Stimulated activated CD8-positive, alpha-beta memory T cell treated with anti-CD3 and anti-CD28 coated beads, Interleukin-12 subunit alpha, Interleukin-12 subunit beta, amount 100 ng/mL, for 4 hours (primary cell): ENCODE measurements around the gene RXFP3.
"Not testable (repeated sequence)": the region's sequence is repeated elsewhere in the genome, so short reads cannot be mapped to it uniquely, and the experiment has no call there.

Experiments
- DNase-seq: peaks from one replicate; pipeline ENCODE4 v3.0.0-alpha.2; 2020; ENCODE audit warnings: low read depth

RXFP3 gene, protein sequence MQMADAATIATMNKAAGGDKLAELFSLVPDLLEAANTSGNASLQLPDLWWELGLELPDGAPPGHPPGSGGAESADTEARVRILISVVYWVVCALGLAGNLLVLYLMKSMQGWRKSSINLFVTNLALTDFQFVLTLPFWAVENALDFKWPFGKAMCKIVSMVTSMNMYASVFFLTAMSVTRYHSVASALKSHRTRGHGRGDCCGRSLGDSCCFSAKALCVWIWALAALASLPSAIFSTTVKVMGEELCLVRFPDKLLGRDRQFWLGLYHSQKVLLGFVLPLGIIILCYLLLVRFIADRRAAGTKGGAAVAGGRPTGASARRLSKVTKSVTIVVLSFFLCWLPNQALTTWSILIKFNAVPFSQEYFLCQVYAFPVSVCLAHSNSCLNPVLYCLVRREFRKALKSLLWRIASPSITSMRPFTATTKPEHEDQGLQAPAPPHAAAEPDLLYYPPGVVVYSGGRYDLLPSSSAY

DNA sequence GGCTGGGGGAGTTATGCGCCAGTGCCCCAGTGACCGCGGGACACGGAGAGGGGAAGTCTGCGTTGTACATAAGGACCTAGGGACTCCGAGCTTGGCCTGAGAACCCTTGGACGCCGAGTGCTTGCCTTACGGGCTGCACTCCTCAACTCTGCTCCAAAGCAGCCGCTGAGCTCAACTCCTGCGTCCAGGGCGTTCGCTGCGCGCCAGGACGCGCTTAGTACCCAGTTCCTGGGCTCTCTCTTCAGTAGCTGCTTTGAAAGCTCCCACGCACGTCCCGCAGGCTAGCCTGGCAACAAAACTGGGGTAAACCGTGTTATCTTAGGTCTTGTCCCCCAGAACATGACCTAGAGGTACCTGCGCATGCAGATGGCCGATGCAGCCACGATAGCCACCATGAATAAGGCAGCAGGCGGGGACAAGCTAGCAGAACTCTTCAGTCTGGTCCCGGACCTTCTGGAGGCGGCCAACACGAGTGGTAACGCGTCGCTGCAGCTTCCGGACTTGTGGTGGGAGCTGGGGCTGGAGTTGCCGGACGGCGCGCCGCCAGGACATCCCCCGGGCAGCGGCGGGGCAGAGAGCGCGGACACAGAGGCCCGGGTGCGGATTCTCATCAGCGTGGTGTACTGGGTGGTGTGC, at the start of gene RXFP3:
TSS of gene RXFP3 (plus strand) at position 6 of the 636 bp plus-strand sequence. CDS start at position 361, 355 bp downstream.
- DNase-seq = no peak

DNA sequence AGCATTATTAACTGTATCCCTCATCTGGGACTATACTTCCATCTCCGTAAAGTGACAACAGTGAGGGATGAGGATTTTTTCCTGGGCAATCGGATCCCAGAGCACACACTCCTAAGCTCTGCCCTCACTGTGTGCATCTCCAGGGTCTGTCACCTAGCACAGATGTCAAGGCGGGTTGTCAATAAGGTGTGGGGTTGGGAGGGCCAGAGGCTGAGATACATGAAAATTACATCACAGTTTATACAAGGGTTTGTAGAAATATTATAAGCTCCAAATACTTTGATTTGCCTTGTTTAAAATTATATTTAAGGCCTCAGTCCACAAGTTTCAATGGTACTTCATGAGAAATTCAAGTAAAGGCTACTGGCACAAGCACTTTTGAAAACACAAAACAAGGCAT, 48.9 kb upstream of the RXFP3 start:
- DNase-seq = no peak

DNA sequence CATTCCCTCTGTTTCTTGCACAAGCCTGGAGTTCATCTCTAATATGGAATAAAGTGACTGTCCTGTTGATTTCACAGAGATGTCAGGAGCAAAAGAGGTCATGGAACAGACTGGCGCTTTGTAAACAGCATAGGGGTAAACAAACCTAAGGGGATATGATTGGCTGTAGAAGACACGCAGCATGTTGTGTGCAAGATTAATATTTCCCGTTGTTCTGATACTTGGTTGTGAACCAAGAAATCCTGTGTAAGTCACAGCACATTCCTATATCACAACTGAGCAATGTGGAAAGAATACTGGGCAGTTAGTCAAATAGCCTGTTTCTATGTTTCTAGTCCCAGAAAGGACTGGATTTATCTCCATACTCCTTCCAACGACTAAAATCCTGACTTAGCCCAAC, 47.6 kb upstream of the RXFP3 start:
- no peak for DNase-seq

DNA sequence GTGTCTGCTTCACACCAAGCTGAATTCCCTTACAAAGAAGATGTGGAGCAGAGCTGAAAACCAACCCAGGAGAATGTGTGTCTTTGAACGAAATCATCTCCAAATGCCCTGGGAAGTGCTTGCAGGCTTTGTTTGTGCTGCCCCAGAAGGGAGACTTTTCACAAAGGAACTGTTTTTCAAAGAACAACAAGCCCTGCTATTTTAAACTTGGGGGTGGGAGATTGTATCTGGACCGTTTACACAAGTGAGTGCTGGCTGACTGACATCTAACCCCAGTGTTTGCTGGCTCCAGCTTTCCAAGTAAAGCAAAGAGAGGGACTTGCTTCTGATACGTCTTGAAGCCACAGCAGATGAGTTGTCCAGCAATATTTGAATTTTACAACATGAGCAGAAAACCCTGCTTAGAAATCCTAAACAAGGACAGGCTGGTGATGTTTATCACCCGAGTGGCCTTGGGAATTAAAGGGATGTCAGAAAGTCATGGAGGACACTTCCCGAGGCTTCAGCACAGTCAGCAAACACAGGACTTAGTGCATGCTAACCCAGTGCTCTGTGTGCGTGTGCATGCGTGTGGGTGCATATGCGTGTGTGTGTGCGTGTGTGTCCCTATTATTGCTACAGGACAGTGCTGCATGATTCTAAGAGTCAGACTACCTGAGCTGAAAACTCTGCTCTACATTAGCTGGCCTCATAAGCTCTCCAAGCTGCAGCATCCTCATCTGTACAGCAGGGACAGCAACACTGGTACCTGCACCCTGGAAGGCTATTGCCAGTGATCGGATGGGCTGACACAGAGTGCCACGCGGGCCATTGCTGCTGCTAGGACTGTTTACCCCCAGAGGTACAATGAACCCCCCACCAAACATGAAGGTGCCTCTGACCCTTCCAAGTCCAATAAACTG, 45.8 kb upstream of the RXFP3 start:
- DNase-seq = no peak

DNA sequence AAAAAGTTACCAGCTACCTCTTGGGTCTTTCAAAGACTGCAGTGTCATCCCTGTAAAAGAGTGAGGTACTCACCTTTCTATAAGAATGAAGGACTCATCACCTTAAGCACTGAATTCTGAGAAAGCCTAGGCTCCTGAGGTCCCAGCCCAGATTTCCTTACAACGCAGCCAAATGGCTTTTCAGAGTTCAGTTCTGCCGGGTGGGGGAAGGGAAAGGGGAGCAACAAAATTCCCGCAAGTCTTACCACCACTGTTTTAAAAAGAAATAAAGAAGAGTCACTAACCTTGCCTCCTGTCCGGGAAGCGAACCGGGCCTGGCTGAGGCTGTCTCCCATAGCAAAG, 44.8 kb upstream of the RXFP3 start:
- no peak for DNase-seq

DNA sequence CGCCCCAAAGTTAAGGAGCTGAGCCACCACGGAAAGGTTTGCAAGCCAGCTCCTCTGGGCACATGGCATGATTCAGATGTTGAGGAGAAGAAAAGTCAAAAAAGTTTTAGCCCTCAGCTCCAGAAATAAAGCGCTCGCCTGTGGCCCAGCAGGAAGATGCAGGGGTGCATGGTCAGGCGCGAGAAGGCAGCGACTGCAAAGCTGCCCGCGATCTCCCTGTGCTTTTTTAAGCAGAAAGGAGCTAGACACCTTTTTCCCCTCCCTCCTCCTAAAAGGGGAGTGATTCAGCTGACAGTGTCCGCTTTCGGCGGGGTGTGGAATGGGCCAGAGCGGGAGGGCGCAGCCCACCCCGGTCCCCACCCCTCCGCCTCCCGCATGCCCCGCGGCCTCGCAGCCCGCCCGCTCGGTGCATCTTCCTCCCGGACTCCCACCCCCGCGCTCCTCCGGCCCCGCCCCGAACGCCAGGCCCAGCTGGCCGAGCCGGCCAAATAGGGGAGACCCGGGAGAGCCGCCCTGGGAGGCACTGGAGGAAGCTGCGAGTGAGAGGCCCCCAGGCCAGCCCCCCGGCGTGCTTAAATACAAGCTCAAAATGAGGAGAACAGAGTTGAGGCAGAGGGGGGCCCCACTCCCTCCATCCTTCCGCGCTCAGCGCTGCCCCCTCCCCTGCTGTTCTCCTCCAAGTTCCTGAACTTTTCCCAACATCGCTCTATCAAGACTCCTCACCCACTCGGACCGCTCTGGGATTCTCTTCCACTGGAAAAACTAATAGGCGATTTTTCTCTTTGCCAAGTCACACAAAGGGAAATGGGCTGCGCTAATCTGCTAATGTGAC, 44.2 kb upstream of the RXFP3 start, which contains the start of gene ADAMTS12:
TSS of gene ADAMTS12 (minus strand) at position 203 of the 832 bp plus-strand sequence. CDS start at position 69, 134 bp downstream.
- no peak for DNase-seq

DNA sequence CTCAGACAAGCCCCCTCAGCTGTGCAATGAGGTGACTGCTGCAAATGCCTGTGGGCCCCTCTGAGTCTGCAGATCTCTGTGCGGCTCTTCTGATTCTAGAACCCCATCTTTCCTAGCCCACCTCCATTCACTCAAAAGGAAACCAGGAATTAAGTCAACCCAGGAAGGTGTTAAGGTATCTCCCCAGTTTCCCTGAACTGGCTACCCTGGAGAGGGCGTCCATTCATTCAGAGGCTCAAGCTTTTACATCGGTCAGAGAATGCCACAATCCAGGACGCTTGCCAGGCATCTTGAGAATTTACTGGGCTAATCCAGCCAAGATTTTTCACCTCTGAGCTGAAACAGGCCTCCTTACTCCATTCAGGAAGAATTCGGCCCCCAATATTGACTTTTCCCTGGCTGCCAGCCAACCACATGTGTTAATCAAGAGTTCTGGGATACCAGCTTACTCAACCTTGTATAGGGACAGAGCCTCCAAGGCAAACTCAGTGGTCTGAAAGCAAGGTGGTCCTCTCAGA, 43.5 kb upstream of the RXFP3 start:
- DNase-seq = no peak

DNA sequence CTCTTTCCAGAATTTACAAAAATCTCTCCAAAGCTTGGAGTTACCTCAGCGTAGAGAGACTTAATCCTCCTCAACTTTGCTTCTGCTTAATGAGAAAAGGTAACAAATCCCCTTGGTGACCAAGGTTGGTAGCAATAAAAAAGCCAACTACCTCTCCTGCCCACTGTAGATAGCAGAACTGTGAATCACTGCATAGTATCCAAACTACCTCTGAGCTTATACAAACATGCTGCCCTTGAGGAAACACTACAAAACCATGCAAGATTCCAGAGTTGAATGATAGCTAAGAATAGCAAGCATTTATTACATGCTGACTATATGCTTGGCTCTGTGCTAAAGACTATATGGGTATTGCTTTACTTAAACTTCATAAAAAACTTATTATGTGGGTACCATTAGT, 41.6 kb upstream of the RXFP3 start:
- no peak for DNase-seq

DNA sequence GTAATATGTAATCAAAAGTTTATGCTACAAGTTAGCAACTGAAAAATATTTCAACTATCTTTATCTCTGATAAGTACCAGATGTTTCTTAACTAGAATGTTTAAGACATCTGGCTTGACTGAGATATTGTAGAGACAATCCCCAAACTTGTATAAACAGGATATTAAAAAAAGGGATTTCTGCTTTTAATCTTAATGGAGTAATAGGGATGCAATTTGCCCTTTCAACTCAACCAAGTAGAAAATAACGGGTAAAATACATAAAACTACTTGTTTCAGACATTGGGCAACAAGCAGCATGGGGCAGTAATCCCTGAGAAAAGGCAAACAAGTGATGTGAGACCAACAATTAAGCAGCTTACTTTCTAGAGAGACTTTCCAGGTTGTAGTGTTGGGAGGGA, 35.0 kb upstream of the RXFP3 start:
- DNase-seq = no peak

DNA sequence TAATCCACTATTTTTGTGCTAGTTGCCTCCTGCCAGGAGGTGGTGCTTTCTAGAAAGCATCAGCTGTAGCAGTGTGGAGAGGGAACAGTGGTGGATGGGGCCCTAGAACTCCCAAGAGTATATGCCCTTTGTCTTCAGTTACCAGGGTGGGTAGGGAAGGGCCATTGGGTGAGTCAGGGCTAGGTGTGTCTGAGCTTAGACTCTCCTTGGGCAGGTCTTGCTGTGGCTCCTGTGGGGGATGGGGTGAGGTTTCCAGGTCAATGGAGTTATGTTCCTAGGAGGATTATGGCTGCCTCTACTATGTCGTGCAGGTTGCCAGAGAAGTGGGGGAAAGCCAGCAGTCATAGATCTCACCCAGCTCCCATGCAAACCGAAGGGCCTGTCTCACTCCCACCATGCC, 33.1 kb upstream of the RXFP3 start:
- no peak for DNase-seq

DNA sequence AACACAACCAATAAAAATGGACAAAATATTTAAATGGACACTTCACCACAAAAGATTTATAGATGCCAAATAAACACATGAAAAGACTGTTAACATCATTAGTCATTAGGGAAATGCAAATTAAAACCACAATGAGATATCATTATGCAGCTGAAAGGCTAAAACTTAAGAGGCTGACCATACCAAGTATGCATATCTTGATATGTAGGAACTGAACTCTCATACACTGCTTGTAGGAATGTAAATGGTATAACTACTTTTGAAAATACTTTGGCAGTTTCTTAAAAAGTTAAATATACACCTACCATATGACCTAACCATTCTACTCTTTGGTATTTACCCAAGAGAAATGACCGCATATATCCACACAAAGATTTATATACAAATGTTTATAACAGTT, 30.8 kb upstream of the RXFP3 start:
- no peak for DNase-seq

DNA sequence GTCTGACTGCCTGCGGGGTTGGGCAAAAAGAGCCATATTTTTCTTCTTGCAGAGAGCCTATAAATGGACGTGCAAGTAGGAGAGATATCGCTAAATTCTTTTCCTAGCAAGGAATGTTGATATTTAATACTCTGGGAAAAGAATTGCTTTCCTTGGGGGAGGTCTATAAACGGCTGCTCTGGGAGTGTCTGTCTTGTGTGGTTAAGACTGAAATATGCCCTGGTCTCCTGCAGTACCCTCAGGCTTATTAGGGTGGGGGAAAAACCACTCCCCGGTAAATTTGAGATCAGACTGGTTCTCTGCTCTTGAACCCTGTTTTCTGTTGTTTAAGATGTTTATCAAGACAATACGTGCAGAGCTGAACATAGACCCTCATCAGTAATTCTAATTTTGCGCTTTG, 29.9 kb upstream of the RXFP3 start:
- DNase-seq = not testable (repeated sequence)

DNA sequence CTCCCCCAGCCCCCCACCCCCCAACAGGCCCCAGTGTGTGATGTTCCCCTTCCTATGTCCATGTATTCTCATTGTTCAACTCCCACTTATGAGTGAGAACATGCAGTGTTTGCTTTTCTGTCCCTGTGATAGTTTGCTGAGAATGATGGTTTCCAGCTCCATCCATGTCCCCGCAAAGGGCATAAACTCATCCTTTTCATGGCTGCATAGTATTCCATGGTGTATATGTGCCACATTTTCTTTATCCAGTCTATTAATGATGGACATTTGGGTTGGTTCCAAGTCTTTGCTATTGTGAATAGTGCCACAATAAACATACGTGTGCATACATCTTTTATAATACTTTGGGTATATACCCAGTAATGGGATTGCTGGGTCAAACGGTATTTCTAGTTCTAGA, 21.3 kb upstream of the RXFP3 start:
- not testable (repeated sequence) for DNase-seq

DNA sequence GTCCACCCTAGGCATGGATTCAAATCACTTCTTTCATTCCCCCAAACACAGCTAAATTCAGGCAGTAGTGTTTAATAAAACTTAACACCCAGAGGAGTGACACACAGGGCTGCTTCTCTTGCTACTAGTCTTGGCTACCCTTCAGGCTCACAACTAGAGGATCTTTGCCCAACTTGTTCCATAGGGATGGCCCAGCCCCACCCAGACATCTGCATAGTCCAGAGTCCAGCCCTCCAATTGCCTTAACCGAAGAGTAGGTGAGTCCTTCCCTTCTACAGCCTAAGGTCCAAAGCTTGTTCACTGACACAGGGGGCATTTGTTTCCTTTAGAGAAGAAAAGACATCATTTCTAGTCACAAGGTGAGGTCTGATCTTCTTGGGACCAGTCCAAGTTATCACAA, 15.2 kb upstream of the RXFP3 start:
- no peak for DNase-seq

DNA sequence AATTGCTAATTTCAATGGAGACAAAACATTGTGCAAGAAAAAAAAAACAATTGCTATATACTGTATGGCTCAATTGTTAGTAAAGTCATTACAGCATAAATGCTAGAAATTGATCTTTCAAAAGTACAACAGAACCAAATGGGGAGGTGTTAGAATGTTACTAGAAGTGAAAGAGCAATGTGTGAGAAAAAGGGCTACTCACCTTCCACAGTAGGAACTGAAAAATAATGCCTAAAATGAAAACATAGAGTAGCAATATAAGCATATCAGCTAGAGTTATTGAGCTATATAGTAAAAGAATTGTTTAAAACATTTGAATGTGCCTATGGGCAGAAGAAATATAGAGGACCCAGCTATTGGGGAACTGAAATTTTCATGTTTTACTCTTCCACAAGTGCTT, 10.9 kb upstream of the RXFP3 start:
- DNase-seq = no peak

DNA sequence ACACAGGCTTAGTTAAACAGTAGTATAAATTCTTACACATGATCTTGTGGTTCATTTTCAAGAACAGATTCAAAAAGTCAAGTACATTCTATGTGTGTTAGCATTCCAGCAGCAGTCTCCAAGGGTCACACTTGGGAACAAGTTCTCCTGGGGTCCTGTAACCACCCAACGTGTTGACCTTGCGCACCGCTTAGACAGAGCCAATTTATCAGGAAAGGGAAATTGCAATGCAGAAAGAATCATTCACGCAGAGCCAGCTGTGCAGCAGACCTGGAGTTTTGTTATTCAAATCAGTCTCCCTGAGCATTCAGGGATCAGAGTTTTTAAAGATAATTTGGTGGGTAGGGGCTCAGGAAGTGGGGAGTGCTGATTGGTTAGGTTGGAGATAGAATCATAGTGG, 8.5 kb upstream of the RXFP3 start:
- DNase-seq = no peak

DNA sequence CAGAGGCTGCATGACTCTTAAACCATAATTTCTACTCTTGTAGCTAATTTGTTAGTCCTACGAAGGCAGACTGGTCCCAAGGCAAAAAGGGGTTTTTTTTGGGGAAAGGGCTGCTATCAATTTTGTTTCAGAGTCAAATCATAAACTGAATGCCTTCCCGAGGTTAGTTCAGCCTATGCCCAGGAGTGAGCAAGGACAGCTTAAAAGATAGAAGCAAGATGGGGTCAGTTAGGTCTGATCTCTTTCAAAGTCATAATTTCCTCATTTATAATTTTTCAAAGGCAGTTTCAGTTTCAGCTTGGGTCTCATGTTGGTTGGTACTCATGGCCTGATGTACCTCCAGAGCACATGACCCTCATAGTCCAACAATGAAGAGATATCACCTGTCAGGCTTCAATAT, 7.9 kb upstream of the RXFP3 start:
- no peak for DNase-seq

DNA sequence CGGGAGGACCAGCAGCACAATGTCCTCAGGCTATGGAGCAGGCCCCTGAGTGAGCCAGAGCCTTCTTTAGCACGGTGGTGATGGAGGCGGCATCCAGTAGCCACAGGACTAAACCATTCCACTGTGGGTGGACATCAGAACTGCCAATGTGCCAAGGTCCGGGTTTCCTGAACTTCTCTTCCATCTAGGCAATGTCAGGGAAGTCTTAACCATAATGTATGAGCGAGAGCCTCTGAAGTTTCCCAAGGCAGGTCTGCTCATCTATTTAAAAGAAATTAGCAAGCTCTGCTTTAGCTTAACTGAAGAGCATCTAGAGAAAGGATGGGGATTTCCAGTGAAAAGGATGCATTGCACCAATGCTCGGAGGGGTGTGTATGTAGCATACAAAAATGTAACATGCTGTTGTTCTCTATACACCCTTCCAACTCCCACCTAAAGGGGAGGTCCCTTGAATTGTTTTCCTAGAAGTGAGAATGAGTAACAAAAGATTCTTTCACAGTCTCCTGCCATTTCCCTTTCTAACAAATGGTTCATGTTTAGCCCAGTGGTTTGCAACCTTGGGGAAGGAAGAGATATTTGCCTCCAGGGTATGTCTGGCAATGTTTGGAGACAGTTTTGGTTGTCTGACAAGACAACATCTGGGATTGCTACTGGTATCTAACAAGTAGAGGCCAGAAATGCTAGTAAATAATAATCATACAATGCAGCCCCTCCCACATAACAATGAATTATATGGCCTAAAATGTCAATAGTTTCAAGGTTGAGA, 6.1 kb upstream of the RXFP3 start:
- DNase-seq = no peak

DNA sequence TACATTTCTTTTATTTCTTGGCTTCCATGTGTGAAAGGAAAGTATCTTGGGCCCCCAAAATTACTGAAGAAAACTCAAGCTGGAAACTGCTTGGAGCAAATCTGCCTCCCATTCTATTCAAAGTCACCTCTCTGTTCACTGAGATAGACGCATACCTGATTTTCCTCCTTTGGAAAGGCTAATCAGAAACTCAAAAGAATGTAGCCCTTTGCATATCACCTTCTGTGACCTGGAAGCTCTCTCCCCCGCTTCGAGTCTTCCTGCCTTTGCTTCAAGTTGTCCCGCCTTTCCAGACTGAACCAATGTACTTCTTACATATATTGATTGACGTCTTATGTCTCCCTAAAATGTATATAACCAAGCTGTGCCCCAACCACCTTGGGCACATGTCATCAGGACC, 5.0 kb upstream of the RXFP3 start:
- no peak for DNase-seq

DNA sequence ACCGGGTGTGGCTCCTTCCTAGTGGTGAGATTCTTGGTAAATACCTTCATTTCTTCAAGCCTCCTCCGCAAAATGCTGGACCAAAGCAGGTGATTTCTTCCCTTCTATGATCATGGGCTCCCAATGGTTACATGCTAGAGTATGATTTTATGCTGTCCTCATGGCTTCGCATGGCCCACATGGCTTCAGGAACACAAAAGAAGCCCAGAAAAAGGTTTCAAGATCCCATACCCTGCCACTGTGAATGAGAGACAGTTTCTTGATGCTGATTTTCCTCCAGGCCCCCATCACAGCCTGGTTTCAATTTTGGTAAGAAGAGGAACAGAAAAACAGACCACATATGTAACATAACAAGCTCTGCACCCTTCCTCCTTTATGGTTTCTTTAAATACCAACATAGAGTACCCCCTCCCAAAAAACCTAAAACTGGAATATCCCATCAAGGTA, 2.4 kb upstream of the RXFP3 start:
- no peak for DNase-seq

DNA sequence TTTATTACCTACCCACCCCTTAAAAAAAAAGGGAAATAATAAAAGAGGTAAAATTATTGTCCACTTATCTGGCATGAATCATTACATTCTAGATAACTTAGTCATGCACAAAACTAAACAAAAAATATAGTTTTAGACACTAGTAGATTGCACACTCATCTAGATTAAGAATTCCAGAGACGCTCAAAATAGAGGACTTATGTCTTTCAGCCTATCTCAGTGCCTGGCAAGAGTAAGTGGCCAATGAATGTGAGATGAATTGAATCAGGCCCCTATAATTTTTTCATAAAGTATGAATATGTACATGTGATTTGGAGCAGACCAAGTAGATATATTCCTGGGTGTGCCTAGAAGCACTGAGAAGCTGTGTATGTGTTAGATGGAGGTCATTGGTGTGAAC, 2.0 kb upstream of the RXFP3 start:
- no peak for DNase-seq
